NCI-H524 treated with DMSO at 0.1 percent for 48 hours (cell line): Measurements from ENCODE around the gene TPGS2.
"Not testable (repeated sequence)": the region's sequence is repeated elsewhere in the genome, so short reads cannot be mapped to it uniquely, and the experiment has no call there.

Experiments used
- DNase-seq: peaks from one replicate; lab custom pipeline; 2025; lab: John Stamatoyannopoulos, UW

The TPGS2 gene

GRCh38 chr18:36775396-36775795 lies 53.4 kb downstream of the TPGS2 start:
- no peak for DNase-seq

GRCh38 chr18:36772241-36772723 lies 56.5 kb downstream of the TPGS2 start:
- DNase-seq: no peak

- no peak for DNase-seq
These were observed 57.6 kb downstream of the TPGS2 start for GRCh38 chr18:36771245-36771644.

- DNase-seq: no peak
These were observed 58.4 kb downstream of the TPGS2 start for GRCh38 chr18:36770315-36770946.

DNA sequence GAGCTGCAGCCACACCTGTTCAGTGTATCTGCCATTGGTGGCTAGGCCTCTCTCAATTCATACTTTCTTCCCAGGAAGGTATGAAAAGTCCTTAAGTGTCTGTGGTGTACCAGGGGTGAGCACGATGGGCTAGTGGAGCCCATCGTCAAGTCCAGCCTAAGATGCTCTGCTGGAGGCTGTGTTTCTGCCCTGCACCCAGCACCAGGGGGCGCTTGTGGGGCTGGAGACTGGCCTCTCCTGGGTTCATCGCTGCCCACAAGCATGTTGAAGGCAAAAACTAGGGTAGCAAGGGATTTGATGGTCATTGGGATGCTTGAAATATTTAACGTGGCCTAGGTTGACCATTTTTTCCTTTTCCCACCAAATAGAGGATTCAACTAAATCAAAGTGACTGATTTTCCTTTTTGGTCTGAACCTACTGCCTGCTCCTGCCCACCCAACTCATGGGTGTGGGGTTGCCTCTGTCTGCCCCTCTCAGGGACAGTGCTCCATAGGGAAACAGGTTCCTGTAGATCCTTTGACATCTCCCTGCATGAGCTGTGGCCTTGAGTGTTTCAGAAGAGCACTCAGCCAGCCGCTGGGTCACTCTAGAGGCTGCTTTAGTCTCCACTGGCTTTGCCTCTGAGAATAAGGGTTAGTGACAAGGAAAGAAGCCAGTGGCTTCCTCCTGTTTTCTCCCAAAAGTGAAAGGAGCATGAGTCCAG lies 59.0 kb downstream of the TPGS2 start:
- no peak for DNase-seq

- DNase-seq: no peak
These were observed 59.6 kb downstream of the TPGS2 start for GRCh38 chr18:36769172-36769571.

GRCh38 chr18:36766836-36767235 lies 62.0 kb downstream of the TPGS2 start:
- DNase-seq: no peak

DNA sequence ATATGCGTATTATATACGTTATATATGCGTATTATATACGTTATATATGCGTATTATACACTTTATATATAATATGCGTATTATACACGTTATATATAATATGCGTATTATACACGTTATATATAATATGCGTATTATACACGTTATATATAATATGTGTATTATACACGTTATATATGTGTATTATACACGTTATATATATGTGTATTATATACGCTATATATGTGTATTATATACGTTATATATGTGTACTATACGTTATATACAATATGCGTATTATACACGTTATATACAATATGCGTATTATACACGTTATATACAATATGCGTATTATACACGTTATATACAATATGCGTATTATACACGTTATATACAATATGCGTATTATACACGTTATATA lies 65.8 kb downstream of the TPGS2 start:
- not testable (repeated sequence) for DNase-seq

- DNase-seq: no peak
These were observed 66.7 kb downstream of the TPGS2 start for GRCh38 chr18:36762074-36762473.

DNA sequence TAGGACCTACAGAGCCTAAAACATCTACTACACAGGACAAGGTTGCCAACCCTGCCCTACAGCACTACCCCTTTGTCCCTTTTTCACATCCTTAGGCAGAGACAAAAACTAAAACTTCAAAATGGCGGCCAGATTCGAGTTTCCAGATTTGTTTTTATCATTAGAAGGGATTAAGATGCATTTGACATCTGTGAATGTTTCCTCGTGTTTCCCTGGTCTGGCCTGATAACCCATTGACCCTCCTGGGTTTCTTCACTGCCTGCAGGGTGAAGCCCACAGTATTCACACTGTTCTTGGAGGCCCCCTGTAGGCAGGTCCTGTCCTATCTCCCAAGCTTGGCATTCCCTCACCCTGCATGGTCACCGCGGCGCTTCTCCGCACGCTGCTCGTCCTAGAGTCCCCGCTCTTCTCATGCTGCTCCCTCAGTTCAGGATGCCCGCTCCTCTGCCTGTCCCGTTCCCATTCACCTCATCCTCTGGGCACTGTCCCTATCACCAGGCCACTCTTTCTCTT lies 67.6 kb downstream of the TPGS2 start:
- DNase-seq: no peak

DNA sequence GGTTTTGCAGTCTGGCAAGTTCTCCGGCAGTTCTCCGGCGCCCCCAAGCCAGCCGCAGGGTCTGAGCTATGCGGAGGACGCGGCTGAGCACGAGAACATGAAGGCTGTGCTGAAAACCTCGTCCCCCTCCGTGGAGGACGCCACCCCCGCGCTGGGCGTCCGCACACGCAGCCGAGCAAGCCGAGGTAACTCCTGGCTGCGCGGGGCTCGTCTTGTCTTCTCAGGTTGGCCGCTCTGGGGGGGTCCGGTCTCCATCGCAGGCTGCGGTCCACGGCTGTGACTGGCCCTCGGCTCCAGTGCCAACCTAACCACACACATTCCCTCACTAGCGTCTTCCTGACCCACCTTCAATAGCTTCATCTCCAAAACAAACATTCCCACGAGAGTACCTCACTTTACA lies 68.2 kb downstream of the TPGS2 start:
- no peak for DNase-seq

DNA sequence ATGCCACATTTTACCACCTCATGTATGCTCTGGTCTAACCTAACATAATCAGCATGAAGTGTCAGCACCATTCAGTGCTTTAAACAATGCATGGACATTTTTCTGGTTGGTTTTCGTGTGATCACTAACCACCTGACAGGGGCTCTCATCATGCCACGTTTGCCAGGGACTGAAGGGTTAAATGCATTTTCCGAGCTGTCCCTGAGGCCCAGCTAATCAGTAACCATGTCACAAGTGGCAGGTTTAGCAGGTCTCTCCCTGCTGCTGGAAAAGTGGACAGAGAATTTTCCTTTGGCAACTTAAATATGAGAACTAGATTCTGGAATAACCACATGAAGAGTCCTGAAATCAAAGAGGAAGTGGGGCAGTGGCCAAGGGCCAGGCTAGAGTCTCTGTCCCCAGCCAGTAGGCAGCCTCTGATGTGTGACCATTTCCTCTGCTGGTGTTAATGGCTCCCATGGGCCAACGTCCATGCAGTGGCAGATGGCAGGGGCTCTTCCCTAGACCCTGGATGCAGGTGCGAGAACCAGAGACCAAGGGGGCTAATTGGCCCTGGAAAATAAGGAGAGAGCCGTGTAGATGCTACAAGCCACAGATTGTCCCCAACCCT lies 69.5 kb downstream of the TPGS2 start:
- no peak for DNase-seq

DNA sequence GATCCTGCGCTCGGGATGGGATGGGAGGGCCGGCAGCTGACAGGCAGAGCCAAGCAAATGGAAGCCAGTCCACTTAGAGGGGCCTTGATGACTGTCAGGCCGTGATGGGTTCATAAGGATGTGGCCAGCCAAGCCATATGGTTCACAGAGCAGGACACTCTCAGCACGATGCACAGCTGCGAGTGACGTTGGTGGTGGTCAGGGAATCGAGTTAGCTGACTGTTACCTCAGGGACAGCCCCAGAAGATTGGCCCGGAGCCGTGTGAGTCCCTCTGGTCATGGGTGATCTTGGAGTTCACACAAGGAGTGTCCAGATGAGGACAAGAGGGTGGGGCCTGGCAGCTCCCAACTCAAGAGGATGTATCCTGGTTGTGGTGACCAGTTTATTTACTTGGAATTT lies 70.2 kb downstream of the TPGS2 start:
- DNase-seq: no peak

DNA sequence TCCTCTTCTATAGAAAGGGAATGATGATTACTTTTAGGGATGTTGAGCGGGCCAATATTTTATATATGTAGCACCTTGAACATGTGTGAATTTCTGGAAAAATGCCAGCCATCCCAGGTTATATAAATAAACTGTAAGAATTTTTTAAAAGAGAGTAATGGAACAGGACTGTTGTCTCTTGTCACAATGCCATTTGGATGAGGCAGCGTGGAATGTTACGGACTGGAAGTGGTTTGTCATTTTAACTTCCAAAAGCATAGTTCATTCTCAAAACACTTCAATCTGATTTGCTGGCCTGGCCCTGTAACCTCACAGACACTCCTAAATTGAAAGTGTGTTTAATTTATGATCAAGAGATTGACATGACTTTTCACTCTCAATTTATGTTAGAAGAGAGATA lies 70.8 kb downstream of the TPGS2 start:
- DNase-seq: no peak

DNA sequence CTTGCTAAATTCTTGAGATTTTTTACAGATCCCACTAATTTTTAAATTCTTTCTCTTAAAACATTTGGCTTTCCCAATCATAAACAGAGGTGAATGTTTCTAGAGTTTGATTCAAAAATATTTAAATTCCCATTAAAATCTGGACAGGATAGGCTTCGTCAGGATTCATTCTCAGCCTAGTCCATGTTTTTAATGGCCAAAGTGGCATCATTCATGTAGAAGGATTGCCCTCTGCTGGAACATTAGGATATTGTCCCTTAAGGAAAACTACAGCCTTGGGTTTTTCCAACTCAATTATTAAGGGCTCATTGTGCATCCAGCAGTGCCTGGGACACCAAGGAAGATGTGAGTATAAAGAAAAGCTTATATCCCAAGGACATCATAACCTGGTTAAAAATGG lies 71.7 kb downstream of the TPGS2 start:
- peak; percentile 2 for DNase-seq

DNA sequence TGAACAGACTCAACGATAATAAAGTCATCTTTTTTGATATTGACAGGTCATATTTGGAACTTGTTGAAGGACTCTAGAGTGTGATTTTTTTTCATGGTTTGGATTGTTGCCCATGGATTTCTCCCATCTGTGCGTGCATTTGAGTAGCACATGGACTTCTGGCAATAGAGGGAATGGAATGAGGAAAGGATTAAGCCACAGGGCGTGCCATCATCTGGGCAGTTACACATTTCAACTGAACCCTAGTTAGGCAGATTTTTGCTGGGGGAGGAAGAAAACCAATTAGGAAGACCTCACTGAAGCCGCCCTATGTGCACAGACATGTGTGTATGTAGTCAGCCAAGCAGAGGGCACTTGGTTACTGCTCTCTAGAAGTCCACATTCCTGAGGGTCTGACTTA lies 72.6 kb downstream of the TPGS2 start:
- peak; percentile 26 for DNase-seq

GRCh38 chr18:36752929-36753865 lies 75.6 kb downstream of the TPGS2 start:
- no peak for DNase-seq

GRCh38 chr18:36745219-36745975 lies 83.4 kb downstream of the TPGS2 start:
- no peak for DNase-seq

- no peak for DNase-seq
These were observed 84.4 kb downstream of the TPGS2 start for GRCh38 chr18:36744261-36744876.
